Measurements from ENCODE around the gene DGKK.

DNA sequence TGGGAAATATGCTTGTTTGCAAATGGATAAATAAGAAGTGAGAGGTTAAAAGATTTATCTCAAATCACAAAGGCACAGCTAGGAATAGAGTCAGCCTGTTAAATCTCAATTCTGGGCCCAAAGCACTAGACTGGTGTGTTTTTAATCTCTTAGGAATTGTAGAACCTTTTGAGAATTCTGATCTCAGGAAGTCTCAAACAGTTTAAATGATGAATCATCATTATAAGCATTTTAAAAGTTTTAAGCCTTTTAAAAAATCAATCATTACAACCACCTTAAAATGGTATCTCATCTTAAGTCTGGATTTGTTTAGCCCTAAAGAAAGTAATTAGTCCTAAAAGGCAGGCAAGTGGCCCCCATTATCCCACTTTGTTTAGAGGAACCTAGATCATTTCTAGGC is 17.8 kb downstream of the DGKK start:
- TF ChIP-seq, protein P1, sequence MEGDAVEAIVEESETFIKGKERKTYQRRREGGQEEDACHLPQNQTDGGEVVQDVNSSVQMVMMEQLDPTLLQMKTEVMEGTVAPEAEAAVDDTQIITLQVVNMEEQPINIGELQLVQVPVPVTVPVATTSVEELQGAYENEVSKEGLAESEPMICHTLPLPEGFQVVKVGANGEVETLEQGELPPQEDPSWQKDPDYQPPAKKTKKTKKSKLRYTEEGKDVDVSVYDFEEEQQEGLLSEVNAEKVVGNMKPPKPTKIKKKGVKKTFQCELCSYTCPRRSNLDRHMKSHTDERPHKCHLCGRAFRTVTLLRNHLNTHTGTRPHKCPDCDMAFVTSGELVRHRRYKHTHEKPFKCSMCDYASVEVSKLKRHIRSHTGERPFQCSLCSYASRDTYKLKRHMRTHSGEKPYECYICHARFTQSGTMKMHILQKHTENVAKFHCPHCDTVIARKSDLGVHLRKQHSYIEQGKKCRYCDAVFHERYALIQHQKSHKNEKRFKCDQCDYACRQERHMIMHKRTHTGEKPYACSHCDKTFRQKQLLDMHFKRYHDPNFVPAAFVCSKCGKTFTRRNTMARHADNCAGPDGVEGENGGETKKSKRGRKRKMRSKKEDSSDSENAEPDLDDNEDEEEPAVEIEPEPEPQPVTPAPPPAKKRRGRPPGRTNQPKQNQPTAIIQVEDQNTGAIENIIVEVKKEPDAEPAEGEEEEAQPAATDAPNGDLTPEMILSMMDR (conservative IDR thresholded peaks at IDR 0.05): no peak
- TF ChIP-seq ZFX (IDR thresholded peaks at IDR 0.05): no peak
